RPMI8226 (cell line): Measurements from ENCODE around the gene CLDN5.
"Not testable (repeated sequence)": the region's sequence is repeated elsewhere in the genome, so short reads cannot be mapped to it uniquely, and the experiment has no call there.

Source experiments
- DNase-seq: peaks from one replicate; pipeline ENCODE4 v3.0.0-alpha.2; 2015

CLDN5 gene

GRCh38 chr22:19524170-19525115 lies at the start of gene CLDN5:
Gene CLDN5 (minus strand): TSS chr22:19524410. CDS start chr22:19524255, 155 bp downstream.
- DNase-seq = no peak

GRCh38 chr22:19571995-19572394 lies 47.8 kb upstream of the CLDN5 start:
- no peak for DNase-seq

- DNase-seq = no peak
Observed at GRCh38 chr22:19571207-19571795, 47.1 kb upstream of the CLDN5 start.

- no peak for DNase-seq
Observed at GRCh38 chr22:19569976-19570375, 45.8 kb upstream of the CLDN5 start.

GRCh38 chr22:19569276-19569640 lies 45.0 kb upstream of the CLDN5 start:
- no peak for DNase-seq

GRCh38 chr22:19568337-19569275 lies 44.4 kb upstream of the CLDN5 start:
- no peak for DNase-seq

GRCh38 chr22:19567157-19568009 lies 43.2 kb upstream of the CLDN5 start:
- no peak for DNase-seq

GRCh38 chr22:19566279-19567156 lies 42.3 kb upstream of the CLDN5 start:
- no peak for DNase-seq

- DNase-seq = no peak
Observed at GRCh38 chr22:19565382-19566278, 41.4 kb upstream of the CLDN5 start.

GRCh38 chr22:19559956-19560355 lies 35.7 kb upstream of the CLDN5 start:
- no peak for DNase-seq

- DNase-seq = peak; percentile 14
Observed at GRCh38 chr22:19559324-19559811, 35.2 kb upstream of the CLDN5 start.

- DNase-seq = no peak
Observed at GRCh38 chr22:19556963-19557545, 32.8 kb upstream of the CLDN5 start.

- no peak for DNase-seq
Observed at GRCh38 chr22:19555651-19556050, 31.4 kb upstream of the CLDN5 start.

GRCh38 chr22:19554834-19555404 lies 30.7 kb upstream of the CLDN5 start:
- DNase-seq = no peak

GRCh38 chr22:19553201-19553600 lies 29.0 kb upstream of the CLDN5 start:
- no peak for DNase-seq

- no peak for DNase-seq
Observed at GRCh38 chr22:19550382-19550781, 26.2 kb upstream of the CLDN5 start.

- no peak for DNase-seq
Observed at GRCh38 chr22:19549428-19549827, 25.2 kb upstream of the CLDN5 start.

- no peak for DNase-seq
Observed at GRCh38 chr22:19548964-19549363, 24.8 kb upstream of the CLDN5 start.

- not testable (repeated sequence) for DNase-seq
Observed at GRCh38 chr22:19548427-19548826, 24.2 kb upstream of the CLDN5 start.
